Activated T-helper 1 cell treated with Interleukin-2 at 50 U/mL for 16 hours (primary cell): Measurements from ENCODE around the gene CALM3.
A peak's percentile ranks its signal among the peaks of the same experiment; 100 is the strongest.
"Not testable (repeated sequence)": the region's sequence is repeated elsewhere in the genome, so short reads cannot be mapped to it uniquely, and the experiment has no call there.

ENCODE experiments used
- DNase-seq: peaks from one replicate; pipeline ENCODE4 v3.0.0-alpha.2; 2020; ENCODE audit warnings: low read depth

Gene CALM3

GRCh38 chr19:46616631-46617322, 15.6 kb downstream of the CALM3 start:
- DNase-seq = no peak

GRCh38 chr19:46617601-46618000, 16.5 kb downstream of the CALM3 start:
- no peak for DNase-seq

DNA sequence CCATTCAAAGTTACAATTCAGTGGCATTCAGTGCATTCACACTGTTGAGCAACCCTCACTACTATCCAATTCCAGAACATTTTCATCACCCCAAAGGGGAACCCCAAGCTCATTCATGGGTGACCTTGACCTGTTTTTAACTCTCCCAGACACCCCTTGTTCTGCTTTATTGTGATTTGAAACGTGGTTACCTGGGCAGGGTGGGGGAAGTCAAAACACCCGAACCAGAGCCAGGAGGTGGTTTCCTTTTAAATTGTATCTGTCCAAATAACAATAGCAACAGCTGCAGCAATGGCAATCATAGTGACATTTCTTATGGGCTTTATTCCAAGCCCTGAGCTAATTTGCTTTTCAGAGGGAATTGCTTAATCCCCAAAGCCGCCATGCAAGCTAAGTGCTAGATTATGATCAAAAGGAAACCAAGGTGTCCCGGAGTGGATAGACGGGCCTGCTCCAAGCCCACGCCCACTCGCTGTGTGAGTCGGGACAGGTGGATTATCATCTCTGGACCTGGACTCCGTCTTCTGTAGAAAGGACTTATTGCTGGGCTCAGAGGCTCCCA, 17.6 kb downstream of the CALM3 start:
- no peak for DNase-seq

DNA sequence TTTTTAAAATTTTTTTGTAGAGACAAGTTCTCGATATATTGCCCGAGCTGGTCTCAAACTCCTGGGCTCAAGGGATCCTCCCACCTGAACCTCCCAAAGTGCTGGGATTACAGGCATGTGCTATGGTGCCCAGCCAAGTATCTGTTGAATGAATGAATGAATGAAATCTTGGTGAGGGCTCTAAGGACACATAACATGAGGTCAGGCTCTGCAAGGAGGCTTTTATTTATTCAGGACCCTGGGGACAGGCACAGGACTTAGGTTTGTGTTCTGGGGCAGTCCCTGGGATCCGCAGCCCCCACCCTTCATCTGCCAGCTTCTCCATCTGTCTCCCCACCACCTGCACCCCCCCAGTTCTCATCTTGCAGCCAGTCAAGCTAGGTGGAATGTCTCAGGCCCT, 19.1 kb downstream of the CALM3 start:
- no peak for DNase-seq

- no peak for DNase-seq
Observed at GRCh38 chr19:46620716-46621115, 19.6 kb downstream of the CALM3 start.

DNA sequence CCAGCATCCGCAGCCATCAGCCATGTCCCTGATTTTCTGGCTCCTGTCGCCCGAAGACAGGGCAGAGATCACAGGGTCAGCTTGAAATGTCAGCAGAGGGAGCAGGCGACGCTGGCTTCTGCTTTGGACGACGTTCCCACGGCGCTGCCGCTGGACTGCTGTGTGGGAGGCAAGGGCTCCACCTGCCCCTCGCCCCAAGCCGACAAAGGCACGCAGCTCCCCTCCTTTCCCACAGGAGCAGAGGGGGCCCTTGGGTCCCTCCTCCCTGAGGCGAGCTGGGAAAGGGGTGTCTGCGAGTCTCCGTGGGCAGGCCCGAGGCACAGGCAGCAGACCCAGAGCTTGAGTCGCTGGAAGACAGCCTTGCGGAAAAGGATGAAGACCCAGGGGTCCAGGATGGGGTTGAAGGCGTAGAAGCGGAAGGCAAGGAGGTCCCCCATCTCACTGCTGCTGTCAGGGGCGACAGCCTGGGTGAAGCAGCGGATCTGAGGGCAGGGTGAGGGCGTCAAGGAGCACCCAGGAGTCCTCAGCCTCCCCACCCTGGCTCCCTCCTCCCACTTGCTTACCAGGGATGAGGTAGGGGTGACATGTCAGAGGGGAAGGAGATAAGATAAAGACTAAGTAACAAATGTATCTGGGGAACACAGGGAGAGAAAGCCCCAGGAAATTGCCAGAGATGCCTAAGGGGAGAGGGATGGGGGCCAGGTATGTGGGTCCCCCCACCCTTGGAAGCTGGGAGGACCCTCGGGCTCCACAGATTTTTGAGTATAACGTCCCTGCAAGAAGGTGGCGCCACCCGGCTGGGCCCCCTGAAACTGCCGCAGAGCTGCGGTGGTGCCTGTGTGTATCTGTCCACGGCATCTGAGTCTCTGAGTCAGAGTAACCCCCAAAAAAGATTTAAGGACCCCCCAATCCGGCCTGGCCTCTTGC, 20.3 kb downstream of the CALM3 start:
- no peak for DNase-seq

DNA sequence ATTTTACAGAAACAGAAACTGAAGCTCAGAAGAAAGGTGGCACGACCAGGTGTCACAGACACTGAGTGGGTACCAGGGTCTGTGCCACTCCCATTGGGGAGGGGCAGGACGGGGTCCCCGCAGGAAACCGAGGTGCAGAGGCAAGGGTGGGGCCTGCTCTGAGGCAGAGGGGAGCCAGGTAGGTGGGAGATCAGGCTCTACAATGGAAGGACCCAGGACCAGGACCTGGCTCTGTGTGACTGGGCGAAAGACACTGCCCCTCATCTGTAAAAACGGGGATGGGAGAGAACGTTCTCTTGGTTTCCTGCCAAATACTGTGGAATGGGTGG, 21.0 kb downstream of the CALM3 start:
- DNase-seq = no peak

DNA sequence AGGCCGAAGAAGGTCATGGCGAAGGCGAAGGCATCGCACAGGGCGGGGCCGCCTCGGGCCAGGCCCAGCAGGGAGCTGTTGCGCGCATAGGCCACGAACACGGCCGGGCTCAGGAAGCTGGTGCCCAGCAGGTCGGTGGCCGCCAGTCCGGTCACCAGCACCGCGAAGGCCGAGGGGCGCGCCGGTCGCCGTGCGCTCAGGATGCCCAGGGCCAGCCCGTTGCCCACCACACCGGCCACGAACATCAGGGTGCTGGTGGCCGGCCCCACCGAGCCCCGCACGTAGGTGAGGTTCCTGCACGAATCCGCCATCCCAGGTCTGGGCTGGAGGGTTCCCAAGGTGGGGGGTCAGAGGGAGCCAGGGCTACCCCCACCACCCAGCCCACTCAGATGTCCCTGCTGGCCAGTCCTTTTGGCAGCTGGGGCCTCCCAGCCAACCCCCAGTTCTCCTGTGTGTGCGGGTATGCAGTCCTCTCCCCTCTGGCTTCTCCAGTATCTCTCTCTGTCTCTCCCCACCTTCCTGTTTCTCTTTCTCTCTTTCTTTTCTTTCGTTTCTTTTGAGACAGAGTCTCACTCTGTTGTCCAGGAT, 22.9 kb downstream of the CALM3 start:
- no peak for DNase-seq

GRCh38 chr19:46624958-46625661, 24.0 kb downstream of the CALM3 start, which contains the start of gene PTGIR:
PTGIR (minus strand) TSS chr19:46625089; CDS start chr19:46624225, 864 bp downstream.
- DNase-seq = no peak

DNA sequence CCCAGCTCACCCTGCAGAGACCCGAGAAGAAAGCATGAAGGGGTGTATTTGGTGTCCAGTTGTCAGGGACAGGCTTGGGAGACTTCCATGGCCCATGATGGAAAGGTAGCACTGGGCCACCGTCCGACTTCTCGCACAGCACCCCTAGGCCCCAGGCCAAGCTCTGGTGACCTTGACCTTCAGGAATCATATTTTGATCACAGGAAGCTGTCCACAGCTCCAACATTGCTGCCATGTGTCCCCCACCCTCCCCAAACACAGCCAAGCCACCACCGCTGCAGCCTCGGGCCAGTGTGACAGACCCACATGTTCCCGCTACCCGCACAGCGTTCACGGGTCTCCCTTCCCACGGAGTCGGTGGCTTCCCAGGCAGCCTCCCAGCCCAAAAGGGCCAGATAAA, 24.6 kb downstream of the CALM3 start:
- DNase-seq = no peak

DNA sequence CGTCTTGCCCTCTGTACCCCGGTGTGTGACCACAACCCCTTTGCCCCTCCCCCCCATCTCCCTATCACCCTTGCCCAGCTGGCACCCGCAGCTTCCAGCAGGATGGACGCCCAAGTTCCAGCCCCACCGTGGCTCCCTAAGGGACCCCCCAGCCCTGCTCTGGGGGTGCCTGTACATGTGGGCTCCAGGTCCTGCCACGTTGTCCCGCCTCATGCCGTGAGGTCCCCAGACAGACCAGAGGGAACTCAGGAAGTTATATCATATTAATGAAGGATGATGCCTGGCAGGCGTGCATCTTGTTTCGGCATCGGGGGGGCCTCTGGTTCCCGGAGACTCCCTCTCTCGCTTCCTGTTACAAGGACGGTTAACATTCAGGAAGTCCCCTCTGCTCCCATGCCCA, 25.3 kb downstream of the CALM3 start:
- DNase-seq = no peak

DNA sequence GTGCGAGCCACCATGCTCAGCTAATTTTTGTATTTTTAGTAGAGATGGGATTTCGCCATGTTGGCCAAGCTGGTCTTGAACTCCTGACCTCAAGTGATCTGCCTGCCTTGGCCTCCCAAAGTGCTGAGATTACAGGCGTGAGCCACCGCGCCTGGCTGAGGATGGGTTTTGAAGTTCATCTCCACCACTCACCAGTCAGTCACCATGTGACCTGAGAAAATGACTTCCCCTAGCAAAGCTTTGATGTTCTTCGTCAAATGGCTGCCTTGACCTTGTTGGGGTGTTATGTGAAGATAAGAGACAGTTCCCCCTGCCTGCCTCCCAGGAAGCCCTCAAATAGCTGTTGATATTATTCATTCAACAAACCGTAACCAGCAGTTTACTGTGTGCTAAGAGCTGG, 27.8 kb downstream of the CALM3 start:
- DNase-seq = not testable (repeated sequence)

- DNase-seq = no peak
Observed at GRCh38 chr19:46629546-46630025, 28.5 kb downstream of the CALM3 start.

DNA sequence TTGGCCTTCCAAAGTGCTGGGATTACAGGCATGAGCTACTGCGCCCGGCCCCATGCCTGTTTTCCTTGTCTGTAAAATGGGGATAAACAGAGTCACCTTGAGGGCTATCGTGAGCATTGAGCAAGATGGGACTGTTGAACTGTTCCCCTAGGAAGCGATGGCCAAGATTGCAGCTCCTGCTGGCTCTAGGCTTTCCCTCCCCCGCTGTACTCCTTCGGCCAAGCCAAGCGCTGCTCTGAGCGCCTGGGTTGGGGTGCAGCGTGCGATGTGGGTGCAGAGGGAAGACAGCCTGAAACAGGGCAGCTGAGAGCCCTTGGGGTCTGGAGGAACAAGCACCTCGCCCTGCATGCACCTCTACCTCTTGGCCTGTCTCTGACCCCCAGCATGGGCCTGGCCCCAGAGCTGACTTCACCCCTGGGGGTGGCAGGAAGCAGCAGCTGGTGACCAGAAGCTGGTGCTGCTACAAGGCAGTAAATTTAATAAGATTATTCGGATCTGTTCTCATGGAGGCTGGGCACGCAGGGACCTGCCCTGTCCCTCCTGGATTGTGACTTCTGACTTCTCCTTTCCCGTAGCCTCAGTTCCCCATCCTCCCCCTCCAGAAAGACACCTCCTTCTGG, 29.6 kb downstream of the CALM3 start:
- no peak for DNase-seq

- DNase-seq = no peak
Observed at GRCh38 chr19:46631481-46631880, 30.4 kb downstream of the CALM3 start.

GRCh38 chr19:46633130-46633529, 32.0 kb downstream of the CALM3 start:
- DNase-seq = no peak

DNA sequence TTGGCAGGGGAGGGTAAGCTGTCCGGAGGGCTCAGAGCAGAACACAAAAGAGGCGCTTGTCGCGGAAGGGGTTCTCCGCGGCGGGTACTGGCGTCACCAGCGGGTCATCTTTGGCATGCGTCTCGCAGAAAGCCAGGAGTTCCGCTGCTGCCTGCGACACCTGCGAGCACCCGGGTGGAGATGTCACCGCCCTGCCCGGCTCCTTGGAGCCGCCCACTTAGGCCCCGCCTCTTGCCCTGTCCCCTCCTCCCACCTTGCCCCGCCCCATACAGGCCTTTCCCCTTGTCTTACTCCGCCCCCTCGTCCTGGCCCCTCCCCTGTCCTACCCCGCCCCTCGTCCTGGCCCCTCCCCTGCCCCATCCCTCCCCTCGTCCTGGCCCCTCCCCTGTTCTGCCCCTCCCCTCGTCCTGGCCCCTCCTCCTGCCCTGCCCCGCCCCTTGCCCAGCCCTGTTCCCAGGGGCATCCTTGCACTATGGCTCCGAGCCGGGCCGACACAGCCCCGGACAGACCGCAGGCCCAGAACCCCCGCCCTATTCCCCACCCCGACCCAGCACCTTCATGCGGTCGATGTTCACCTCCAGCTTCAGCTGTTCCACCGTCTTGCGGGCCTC, 33.0 kb downstream of the CALM3 start:
- peak; percentile 88 for DNase-seq

GRCh38 chr19:46634656-46635218, 33.6 kb downstream of the CALM3 start:
- DNase-seq = no peak

GRCh38 chr19:46635920-46636761, 35.0 kb downstream of the CALM3 start, which contains the start of gene GNG8:
GNG8 (minus strand) TSS chr19:46636202; CDS start chr19:46634682, 1,520 bp downstream.
- no peak for DNase-seq

DNA sequence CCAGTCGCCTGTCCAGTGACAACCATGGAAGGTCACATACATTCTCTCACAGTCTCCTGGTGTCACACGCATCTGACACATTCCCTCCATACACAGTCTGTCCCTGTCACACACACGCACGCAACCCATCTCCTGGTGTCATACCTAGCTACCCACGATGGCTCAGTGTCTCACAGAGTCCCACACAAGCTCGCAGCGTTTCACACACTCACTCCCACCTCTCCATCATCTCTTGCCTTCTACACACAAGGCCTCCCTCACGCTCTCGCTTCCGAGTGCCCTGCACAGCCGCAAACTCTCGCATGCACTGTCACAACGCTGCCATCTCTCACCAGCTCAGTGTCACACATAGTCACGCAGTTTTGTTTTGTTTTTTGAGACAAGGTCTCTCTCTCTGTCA, 36.1 kb downstream of the CALM3 start:
- DNase-seq = no peak
